GM12878 (cell line): Measurements from ENCODE around the gene HMCN2. TPM values are rescaled to one million over a fixed set of nuclear protein-coding genes. Genes with fewer than 3 reads are reported as not detected.

Experiments
- ATAC-seq: fragments of 200-7000 bp; cut with Tn5 transposase; 3 replicates; pipeline ENCODE4 v1.9.1; 2020; ENCODE audit warnings: mild to moderate bottlenecking, moderate library complexity
- BruUV-seq: library from RNA; stranded (reverse); fragments of 400-500 nt; replicated peaks from 2 replicates; lab custom pipeline; 2021; lab: Mats Ljungman, UMichigan
- CTCF ChIA-PET: fragments of 300-600 bp; sonication (Branson Sonifier 250); formaldehyde crosslinking; extraction: SDS; loops from one replicate; lab custom pipeline; 2021; ENCODE audit warnings: inconsistent platforms; lab: Yijun Ruan, JAX
- POLR2A ChIA-PET: fragments of 350-600 bp; formaldehyde crosslinking; extraction: SDS; loops from one replicate; lab custom pipeline; 2021; ENCODE audit warnings: inconsistent platforms; lab: Charles Lee
- RAD21 ChIA-PET: fragments of 300-600 bp; sonication (Branson Sonifier 250); formaldehyde crosslinking; loops from one replicate; lab custom pipeline; 2023; ENCODE audit warnings: antibody characterized with exemption; ENCODE audit not compliant: unreplicated experiment; lab: Charles Lee
- SMC1A ChIA-PET: fragments of 300-600 bp; sonication (Branson Sonifier 250); formaldehyde crosslinking; loops from one replicate; lab custom pipeline; 2023; ENCODE audit not compliant: unreplicated experiment, uncharacterized antibody; lab: Charles Lee
- DNase-seq: peaks from one replicate; pipeline ENCODE4 v3.0.0-alpha.2; 2011; ENCODE audit warnings: low read depth, low spot score
- FAIRE-seq: peaks from 3 replicates; lab custom pipeline; 2011; peaks lifted over from hg19 to GRCh38; lab: Jason Lieb, UNC
- H2AFZ ChIP-seq: 2 replicates; pipeline ENCODE4 v1.6.0; 2011; ENCODE audit warnings: low read depth, low read length, control low read depth; ENCODE audit not compliant: control insufficient read depth
- H3K27ac ChIP-seq: 2 replicates; pipeline ENCODE4 v1.5.1; 2011; ENCODE audit warnings: control low read depth; ENCODE audit not compliant: control insufficient read depth, insufficient read depth
- H3K27me3 ChIP-seq, 2 experiments: replicated peaks in 1 of 2; 2 replicates each; pipeline versions ENCODE4 v1.6.0 to v1.6.1; 2011; ENCODE audit warnings: low read length in 1 of 2; ENCODE audit not compliant: control insufficient read depth in 2 of 2, insufficient read depth in 2 of 2
- H3K36me3 ChIP-seq, 2 experiments: 2 replicates each; pipeline ENCODE4 v1.5.1; 2011; ENCODE audit warnings: low read length in 1 of 2; ENCODE audit not compliant: control insufficient read depth in 2 of 2, insufficient read depth in 2 of 2
- H3K4me1 ChIP-seq: 2 replicates; pipeline ENCODE4 v1.6.1; 2011; ENCODE audit warnings: mild to moderate bottlenecking, low read length, moderate library complexity, mixed read lengths; ENCODE audit not compliant: control insufficient read depth, insufficient read depth
- H3K4me2 ChIP-seq: 2 replicates; pipeline ENCODE4 v1.6.0; 2011; ENCODE audit warnings: control low read depth; ENCODE audit not compliant: control insufficient read depth, insufficient read depth
- H3K4me3 ChIP-seq: fragments of 200-600 bp; sonication (generic); 2 replicates; pipeline ENCODE4 v1.5.1; 2016
- H3K79me2 ChIP-seq: 2 replicates; pipeline ENCODE4 v1.6.0; 2011; ENCODE audit warnings: low read length; ENCODE audit not compliant: control insufficient read depth, insufficient read depth
- H3K9ac ChIP-seq: 2 replicates; pipeline ENCODE4 v1.8.0; 2011; ENCODE audit warnings: low read length, control low read depth, mixed read lengths; ENCODE audit not compliant: control insufficient read depth, insufficient read depth
- H3K9me3 ChIP-seq: replicated peaks from 3 replicates; pipeline ENCODE4 v1.5.1; 2011; ENCODE audit warnings: mild to moderate bottlenecking, low read length; ENCODE audit not compliant: control insufficient read depth, insufficient read depth
- H4K20me1 ChIP-seq: 2 replicates; pipeline ENCODE4 v1.6.0; 2011; ENCODE audit not compliant: control insufficient read depth, insufficient read depth
- CBFB ChIP-seq: IDR thresholded peaks from 2 replicates; pipeline ENCODE4 v1.6.1; 2016; ENCODE audit warnings: antibody characterized with exemption, low read depth
- CREM ChIP-seq: IDR thresholded peaks from 2 replicates; pipeline ENCODE4 v1.6.1; 2014; ENCODE audit warnings: antibody characterized with exemption, low read depth
- CUX1 ChIP-seq: IDR thresholded peaks from 2 replicates; pipeline ENCODE4 v1.6.1; 2012; ENCODE audit warnings: improper control_type of control experiment, low read depth, low read length; ENCODE audit not compliant: insufficient replicate concordance
- EGR1 ChIP-seq, 2 experiments: IDR thresholded peaks; 1 replicate in 1 of 2; 2 replicates in 1 of 2; pipeline ENCODE4 v1.6.1; 2011 to 2012; ENCODE audit warnings: low read depth in 2 of 2, low read length in 2 of 2, borderline replicate concordance in 1 of 2, mild to moderate bottlenecking in 1 of 2, moderate library complexity in 1 of 2
- IRF4 ChIP-seq: IDR thresholded peaks from 2 replicates; pipeline ENCODE4 v1.6.1; 2011; ENCODE audit warnings: low read depth, low read length
- NR2C2 ChIP-seq: IDR thresholded peaks from 2 replicates; pipeline ENCODE4 v1.6.1; 2011; ENCODE audit warnings: borderline replicate concordance, low read depth; ENCODE audit not compliant: control insufficient read depth, insufficient read length
- TAF1 ChIP-seq: IDR thresholded peaks from 2 replicates; pipeline ENCODE4 v1.6.1; 2011; ENCODE audit warnings: mild to moderate bottlenecking, low read depth, low read length, borderline replicate concordance
- ZBED1 ChIP-seq: IDR thresholded peaks from 2 replicates; pipeline ENCODE4 v1.6.1; 2016; ENCODE audit warnings: borderline replicate concordance
- ZBTB4 ChIP-seq: fragments of 450-650 bp; formaldehyde crosslinking; IDR thresholded peaks from 2 replicates; pipeline ENCODE4 v1.4.0; 2022; ENCODE audit warnings: mild to moderate bottlenecking, moderate library complexity
- ZNF217 ChIP-seq: fragments of 450-650 bp; IDR thresholded peaks from 2 replicates; pipeline ENCODE4 v1.6.1; 2017; ENCODE audit warnings: antibody characterized with exemption, mild to moderate bottlenecking
- WGBS: methylation state at CpG from one replicate; pipeline ENCODE4 v1.1.6; 2016; ENCODE audit warnings: low lambda C conversion rate; ENCODE audit not compliant: insufficient replicate concordance, insufficient coverage; ENCODE audit errors: missing lambda C conversion rate; 5-methylcytosine and 5-hydroxymethylcytosine counted together
- in situ Hi-C: fragments of 300-500 bp; cut with MboI; formaldehyde crosslinking; loops from 9 replicates; pipeline ENCODE4 v1.14.3; 2018; ENCODE audit warnings: mixed read lengths
- intact Hi-C: fragments of 100-400 bp; cut with micrococcal nuclease; formaldehyde crosslinking; loops from one replicate; pipeline ENCODE4 v1.14.2; 2022; ENCODE audit not compliant: unreplicated experiment
- polyA plus RNA-seq, 11 experiments: library from polyadenylated mRNA; depleted of rRNA in 4 of 11; unstranded in 6 of 11; stranded (reverse) in 5 of 11; fragments of >200 nt; fragmentation: Nextera tagmentation in 4 of 11; fragmentation: Illumina TruSeq in 1 of 11; extraction: Ambion mirVana in 4 of 11; extraction: Trizol in 1 of 11; gene quantifications; 1 replicate in 1 of 11; 2 replicates in 10 of 11; pipeline versions ENCODE4 v1.2.1 to v1.2.3, GENCODE V29; 2011 to 2016; ENCODE audit warnings: inconsistent platforms in 2 of 11, missing spikeins in 2 of 11, low read depth in 1 of 11
- total RNA-seq, 4 experiments: library from RNA; depleted of rRNA in 3 of 4; stranded (reverse); fragments of >200 nt in 3 of 4; fragmentation: Illumina TruSeq in 1 of 4; extraction: Trizol in 1 of 4; gene quantifications; 2 replicates each; pipeline versions ENCODE4 v1.2.1 to v1.2.3, GENCODE V29; 2013 to 2021
- TF ChIP-seq, protein P1 (sequence below): fragments of 150-350 bp; IDR thresholded peaks from 2 replicates; pipeline ENCODE4 v1.6.1; 2016; ENCODE audit warnings: low read depth, low read length

HMCN2 gene
- total and polyA plus RNA-seq, 10 of the 15 experiments (the other 5 are each of a cell fraction or from before 2014, with no cell fraction given), result 0.04 TPM; not detected in 9

DNA sequence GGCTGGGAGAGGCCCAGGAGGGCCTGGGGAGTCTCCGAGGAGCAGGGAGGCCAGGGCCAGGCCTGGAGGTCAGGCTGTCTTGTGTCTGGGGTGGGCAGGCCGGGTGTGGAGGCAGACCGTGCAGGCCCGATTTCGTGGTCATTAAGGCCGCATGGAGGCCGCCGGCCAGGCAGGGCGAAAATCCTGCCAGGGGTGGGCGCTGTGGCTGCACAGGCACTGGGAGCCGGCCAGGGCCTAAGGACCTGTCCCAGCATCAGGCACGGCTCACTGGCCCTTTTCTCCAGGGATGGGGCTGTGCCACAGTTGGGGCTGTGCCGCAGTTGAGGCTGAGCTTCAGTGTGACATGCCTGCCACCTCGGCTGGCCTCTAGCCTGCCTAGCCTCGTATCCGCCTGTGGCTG, 215.1 kb downstream of the HMCN2 start:
- DNase-seq (no peak), FAIRE-seq (no peak), ATAC-seq (no peak)
- Histone ChIP-seq H3K27ac (no peak overlapping the region), H3K36me3 (no peaks in the 10 kb centered on the region), H3K9me3 (no peaks in the 10 kb centered on the region), H3K27me3 (peaks cover 0 to 5% of the 10 kb centered on the region in 2 experiments; a peak in 2 of 4 replicates), H2AFZ (no peak overlapping the region), H3K4me1 (no peaks in the 10 kb centered on the region), H3K4me3 (no peak overlapping the region), H3K4me2 (no peak overlapping the region), H3K9ac (no peak overlapping the region), H3K79me2 (no peaks in the 10 kb centered on the region), H4K20me1 (no peaks in the 10 kb centered on the region)
- BruUV-seq, result no TSS peak
- in situ Hi-C loops, result no loop called here
- RAD21 ChIA-PET, result no interaction called here
- intact Hi-C loops, result no loop called here
- POLR2A ChIA-PET, result no interaction called here
- WGBS, result 46% methylated on average over 16 of the region's 16 CpGs
- SMC1A ChIA-PET, result no interaction called here
- CTCF ChIA-PET, result interaction anchor here (0.6 kb wide), 1 partner anchor 20 kb away, joined by 3 read pairs; no protein-coding TSS in a partner anchor
- TF ChIP-seq IRF4 (no peak), ZBED1 (no peak), ZBTB4 (CRISPR knock-in tag) (no peak), TAF1 (no peak), ZNF217 (no peak), NR2C2 (no peak), CUX1 (no peak), EGR1 (IDR thresholded peaks at IDR 0.05; ENCODE audit: borderline replicate concordance in 1 of 2, low read depth in 2 of 2, low read length in 2 of 2) (no peak), CREM (no peak), CBFB (no peak)
- TF ChIP-seq, protein P1, sequence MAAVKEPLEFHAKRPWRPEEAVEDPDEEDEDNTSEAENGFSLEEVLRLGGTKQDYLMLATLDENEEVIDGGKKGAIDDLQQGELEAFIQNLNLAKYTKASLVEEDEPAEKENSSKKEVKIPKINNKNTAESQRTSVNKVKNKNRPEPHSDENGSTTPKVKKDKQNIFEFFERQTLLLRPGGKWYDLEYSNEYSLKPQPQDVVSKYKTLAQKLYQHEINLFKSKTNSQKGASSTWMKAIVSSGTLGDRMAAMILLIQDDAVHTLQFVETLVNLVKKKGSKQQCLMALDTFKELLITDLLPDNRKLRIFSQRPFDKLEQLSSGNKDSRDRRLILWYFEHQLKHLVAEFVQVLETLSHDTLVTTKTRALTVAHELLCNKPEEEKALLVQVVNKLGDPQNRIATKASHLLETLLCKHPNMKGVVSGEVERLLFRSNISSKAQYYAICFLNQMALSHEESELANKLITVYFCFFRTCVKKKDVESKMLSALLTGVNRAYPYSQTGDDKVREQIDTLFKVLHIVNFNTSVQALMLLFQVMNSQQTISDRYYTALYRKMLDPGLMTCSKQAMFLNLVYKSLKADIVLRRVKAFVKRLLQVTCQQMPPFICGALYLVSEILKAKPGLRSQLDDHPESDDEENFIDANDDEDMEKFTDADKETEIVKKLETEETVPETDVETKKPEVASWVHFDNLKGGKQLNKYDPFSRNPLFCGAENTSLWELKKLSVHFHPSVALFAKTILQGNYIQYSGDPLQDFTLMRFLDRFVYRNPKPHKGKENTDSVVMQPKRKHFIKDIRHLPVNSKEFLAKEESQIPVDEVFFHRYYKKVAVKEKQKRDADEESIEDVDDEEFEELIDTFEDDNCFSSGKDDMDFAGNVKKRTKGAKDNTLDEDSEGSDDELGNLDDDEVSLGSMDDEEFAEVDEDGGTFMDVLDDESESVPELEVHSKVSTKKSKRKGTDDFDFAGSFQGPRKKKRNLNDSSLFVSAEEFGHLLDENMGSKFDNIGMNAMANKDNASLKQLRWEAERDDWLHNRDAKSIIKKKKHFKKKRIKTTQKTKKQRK, result no peak
